ENCODE data around the gene KLRD1. TPM values are rescaled to one million over a fixed set of nuclear protein-coding genes. Genes with fewer than 3 reads are reported as not detected.
A peak's percentile ranks its signal among the peaks of the same experiment; 100 is the strongest.

The KLRD1 gene
- total RNA-seq, 1 donor from 2014 or later: 0.53 TPM

GRCh38 chr12:10293570-10294227 lies 14.0 kb upstream of the KLRD1 start:
- FAIRE-seq (no peak), DNase-seq (ENCODE audit: low read depth) (no peak)
- no peaks in the 10 kb centered on the region for H3K27me3 ChIP-seq (ENCODE audit: control insufficient read depth, insufficient read depth, low read length)
- no peak for TF ChIP-seq CTCF (IDR thresholded peaks at IDR 0.05; ENCODE audit: insufficient read depth, low read length, severe bottlenecking)
- no peaks in the 10 kb centered on the region for H3K36me3 ChIP-seq (ENCODE audit: control insufficient read depth, insufficient read depth, low read length)
- H3K4me3 ChIP-seq (ENCODE audit: low read depth, low read length): no peak overlapping the region

GRCh38 chr12:10301103-10301502 lies 6.6 kb upstream of the KLRD1 start:
- FAIRE-seq (no peak), DNase-seq (ENCODE audit: low read depth) (no peak)
- H3K4me3 ChIP-seq (ENCODE audit: low read depth, low read length): no peak overlapping the region
- no peaks in the 10 kb centered on the region for H3K36me3 ChIP-seq (ENCODE audit: control insufficient read depth, insufficient read depth, low read length)
- no peak for TF ChIP-seq CTCF (IDR thresholded peaks at IDR 0.05; ENCODE audit: insufficient read depth, low read length, severe bottlenecking)
- H3K27me3 ChIP-seq (ENCODE audit: control insufficient read depth, insufficient read depth, low read length): no peaks in the 10 kb centered on the region

DNA sequence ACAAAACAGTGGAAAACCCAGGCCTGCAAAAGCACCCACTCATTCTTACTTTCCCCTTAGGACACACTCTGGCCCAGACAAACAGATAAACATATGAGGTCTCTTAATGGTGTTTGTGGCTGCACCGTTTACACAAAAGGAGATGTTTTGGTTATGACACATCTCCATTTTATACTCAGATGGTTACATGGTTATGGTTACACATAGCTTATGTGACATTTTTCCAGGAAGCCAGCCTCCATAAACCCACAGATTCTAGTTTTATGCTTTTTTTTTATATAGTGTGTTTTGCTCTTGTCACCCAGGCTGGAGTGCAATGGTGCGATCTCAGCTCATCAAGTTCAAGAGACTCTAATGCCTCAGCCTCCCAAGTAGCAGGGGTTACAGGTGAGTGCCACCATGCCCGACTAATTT lies 3.5 kb upstream of the KLRD1 start:
- Histone ChIP-seq H3K36me3 (ENCODE audit: control insufficient read depth, insufficient read depth, low read length) (no peaks in the 10 kb centered on the region), H3K4me3 (ENCODE audit: low read depth, low read length) (no peak overlapping the region), H3K27me3 (ENCODE audit: control insufficient read depth, insufficient read depth, low read length) (no peaks in the 10 kb centered on the region)
- TF ChIP-seq CTCF (IDR thresholded peaks at IDR 0.05; ENCODE audit: insufficient read depth, low read length, severe bottlenecking): no peak
- FAIRE-seq: no peak
- peak; percentile 22 for DNase-seq (ENCODE audit: low read depth)

GRCh38 chr12:10305411-10305810 lies 2.3 kb upstream of the KLRD1 start:
- no peaks in the 10 kb centered on the region for H3K27me3 ChIP-seq (ENCODE audit: control insufficient read depth, insufficient read depth, low read length)
- no peak for TF ChIP-seq CTCF (IDR thresholded peaks at IDR 0.05; ENCODE audit: insufficient read depth, low read length, severe bottlenecking)
- FAIRE-seq (no peak), DNase-seq (ENCODE audit: low read depth) (no peak)
- H3K4me3 ChIP-seq (ENCODE audit: low read depth, low read length): no peak overlapping the region
- H3K36me3 ChIP-seq (ENCODE audit: control insufficient read depth, insufficient read depth, low read length): no peaks in the 10 kb centered on the region

- Histone ChIP-seq H3K27me3 (ENCODE audit: control insufficient read depth, insufficient read depth, low read length) (no peaks in the 10 kb centered on the region), H3K36me3 (ENCODE audit: control insufficient read depth, insufficient read depth, low read length) (no peaks in the 10 kb centered on the region), H3K4me3 (ENCODE audit: low read depth, low read length) (no peak overlapping the region)
- no peak for TF ChIP-seq CTCF (IDR thresholded peaks at IDR 0.05; ENCODE audit: insufficient read depth, low read length, severe bottlenecking)
- FAIRE-seq (no peak), DNase-seq (ENCODE audit: low read depth) (peak; percentile 14)
Measured at GRCh38 chr12:10310926-10311720, 3.5 kb downstream of the KLRD1 start.
